Psoas muscle (tissue), 8 donors: ENCODE measurements around the gene CLIC5. TPM values are rescaled to one million over a fixed set of nuclear protein-coding genes. Genes with fewer than 3 reads are reported as not detected.

ENCODE experiments used
- ATAC-seq, 4 donors: fragments of 200-7000 bp; cut with Tn5 transposase; one replicate each; pipeline ENCODE4 v1.9.1; 2020; ENCODE audit warnings: moderate library complexity in 3 of 4, mild to moderate bottlenecking in 2 of 4
- DNase-seq, 2 donors: peaks; one replicate each; pipeline ENCODE4 v3.0.0-alpha.2; 2020
- H3K27ac ChIP-seq: fragments of 200-600 bp; one replicate; pipeline ENCODE4 v1.8.0; 2022
- H3K27me3 ChIP-seq, 3 donors: fragments of 200-600 bp in 1 of 3; one replicate each; pipeline versions ENCODE4 v1.6.1 to v1.8.0; 2013 to 2022; ENCODE audit warnings: low read length in 2 of 3, mild to moderate bottlenecking in 2 of 3, moderate library complexity in 1 of 3; ENCODE audit not compliant: insufficient read depth in 3 of 3
- H3K36me3 ChIP-seq, 2 donors: fragments of 200-600 bp in 1 of 2; one replicate each; pipeline versions ENCODE4 v1.6.1 to v1.8.0; 2013 to 2022; ENCODE audit warnings: low read depth in 1 of 2, mild to moderate bottlenecking in 1 of 2, moderate library complexity in 1 of 2; ENCODE audit not compliant: insufficient read depth in 1 of 2
- H3K4me1 ChIP-seq: fragments of 200-600 bp; one replicate; pipeline ENCODE4 v1.8.0; 2022
- H3K4me3 ChIP-seq: fragments of 200-600 bp; one replicate; pipeline ENCODE4 v1.8.0; 2022; ENCODE audit warnings: mild to moderate bottlenecking
- H3K9me3 ChIP-seq: fragments of 200-600 bp; one replicate; pipeline ENCODE4 v1.8.0; 2022
- CTCF ChIP-seq: fragments of 200-600 bp; IDR thresholded peaks from one replicate; pipeline ENCODE4 v1.8.0; 2022; ENCODE audit warnings: antibody characterized with exemption
- WGBS, 3 donors: extraction: QIAGEN DNeasy Blood & Tissue Kit; methylation state at CpG; one replicate each; pipeline versions ENCODE4 v1.1.6 to v1.1.7; 2013; 5-methylcytosine and 5-hydroxymethylcytosine counted together
- intact Hi-C, 2 donors: fragments of 100-400 bp; cut with DNase I; formaldehyde crosslinking; loops; one replicate each; pipeline versions ENCODE4 v1.11.0 to v1.14.2; 2022
- polyA plus RNA-seq, 3 donors: library from polyadenylated mRNA; stranded (reverse); fragments of 200-250 nt; gene quantifications; one replicate each; pipeline ENCODE4 v1.2.3, GENCODE V29; 2013
- total RNA-seq, 4 donors: library from RNA; stranded (reverse); fragmentation: NEBNext Ultra II Directional in 2 of 4; extraction: Animal tissue kit (Norgen Biotek cat#: 25700) in 2 of 4; gene quantifications; one replicate each; pipeline versions ENCODE4 v1.2.1 to v1.2.4, GENCODE V29; 2021 to 2023
- donor health status: healthy with polysubstance abuse.
- donor health status: DM: no; HTN: no; CAD: no; lungs with moderate emphysema.
- donor health status: Bipolar disorder and iron deficiency.
- donor health status: healthy.
- donor health status: DM: yes; HTN: yes; CAD: no.
- donor health status: DM: no; HTN: no; CAD: no.
- donor health status: DM: no; HTN: no; CAD: no.
- donor health status: DM: yes; HTN: yes; CAD: no.

Gene CLIC5
- total and polyA plus RNA-seq, 7 donors: 30.2 to 285 (median 166) TPM

- Histone ChIP-seq H3K4me3 (no peak overlapping the region), H3K27ac (no peak overlapping the region), H3K4me1 (peaks cover 6% of the 10 kb centered on the region), H3K27me3 (no peaks in the 10 kb centered on the region), H3K9me3 (peaks cover 3% of the 10 kb centered on the region), H3K36me3 (no peaks in the 10 kb centered on the region)
- DNase-seq: no peak
- ATAC-seq: peak in 3 of 4 donors; percentile 63 to 77 (median 77)
- TF ChIP-seq CTCF: no peak
- intact Hi-C loops: loop anchor here in 1 of 2 donors (5.0 kb wide), 1 partner anchor 127 kb away; no protein-coding TSS in a partner anchor
- 21 to 68% (median 56%) methylated on average over 1 of the region's 1 CpG for WGBS, 3 donors
Observed at GRCh38 chr6:46059608-46060007, 43.9 kb upstream of the CLIC5 start.

GRCh38 chr6:46058951-46059350 lies 43.3 kb upstream of the CLIC5 start:
- TF ChIP-seq CTCF: no peak
- 86 to 92% (median 91%) methylated on average over 1 of the region's 1 CpG for WGBS, 3 donors
- H3K4me3 ChIP-seq: no peak overlapping the region
- intact Hi-C loops: loop anchor here in 1 of 2 donors (5.0 kb wide), 1 partner anchor 127 kb away; no protein-coding TSS in a partner anchor
- peaks cover 3% of the 10 kb centered on the region for H3K9me3 ChIP-seq
- ATAC-seq (no peak), DNase-seq (no peak)
- no peaks in the 10 kb centered on the region for H3K36me3 ChIP-seq
- peaks cover 12% of the 10 kb centered on the region for H3K4me1 ChIP-seq
- no peak overlapping the region for H3K27ac ChIP-seq
- no peaks in the 10 kb centered on the region for H3K27me3 ChIP-seq

- no peaks in the 10 kb centered on the region for H3K27me3 ChIP-seq
- H3K27ac ChIP-seq: no peak overlapping the region
- peaks cover 23% of the 10 kb centered on the region for H3K4me1 ChIP-seq
- ATAC-seq (no peak), DNase-seq (no peak)
- no peak for TF ChIP-seq CTCF
- no peaks in the 10 kb centered on the region for H3K9me3 ChIP-seq
- H3K4me3 ChIP-seq: no peak overlapping the region
- H3K36me3 ChIP-seq: no peaks in the 10 kb centered on the region
- intact Hi-C loops: loop anchor here in 1 of 2 donors (5.0 kb wide), 1 partner anchor 125 kb away; no protein-coding TSS in a partner anchor
Observed at GRCh38 chr6:46057792-46058191, 42.1 kb upstream of the CLIC5 start.

GRCh38 chr6:46056906-46057529 lies 41.4 kb upstream of the CLIC5 start:
- Histone ChIP-seq H3K27ac (no peak overlapping the region), H3K4me1 (peaks cover 31% of the 10 kb centered on the region), H3K36me3 (no peaks in the 10 kb centered on the region), H3K27me3 (no peaks in the 10 kb centered on the region), H3K4me3 (no peak overlapping the region), H3K9me3 (no peaks in the 10 kb centered on the region)
- ATAC-seq (no peak), DNase-seq (no peak)
- WGBS, 3 donors: 88 to 89% (median 89%) methylated on average over 4 of the region's 4 CpGs
- no peak for TF ChIP-seq CTCF
- intact Hi-C loops: loop anchor here in 1 of 2 donors (5.0 kb wide), 1 partner anchor 125 kb away; no protein-coding TSS in a partner anchor

GRCh38 chr6:46054516-46054915 lies 38.9 kb upstream of the CLIC5 start:
- no peak for ATAC-seq
- intact Hi-C loops: no loop called here

More at GRCh38 chr6:46054516-46054915, 38.9 kb upstream of the CLIC5 start:
- no peaks in the 10 kb centered on the region for H3K36me3 ChIP-seq
- no peak for TF ChIP-seq CTCF
- no peaks in the 10 kb centered on the region for H3K9me3 ChIP-seq
- peaks cover 39% of the 10 kb centered on the region for H3K4me1 ChIP-seq
- peak overlapping the region; percentile 92 for H3K27ac ChIP-seq
- no peak for DNase-seq
- H3K27me3 ChIP-seq: no peaks in the 10 kb centered on the region
- H3K4me3 ChIP-seq: no peak overlapping the region
- 48 to 64% (median 53%) methylated on average over 5 of the region's 5 CpGs for WGBS, 3 donors
